ENCODE results near the gene ZBTB24. TPM values are rescaled to one million over a fixed set of nuclear protein-coding genes. Genes with fewer than 3 reads are reported as not detected.
A peak's percentile ranks its signal among the peaks of the same experiment; 100 is the strongest.

ZBTB24 gene
- total and polyA plus RNA-seq, 2 donors (not counting 1 experiment from before 2014, with no cell fraction given) = 4.4 to 8.6 TPM

DNA sequence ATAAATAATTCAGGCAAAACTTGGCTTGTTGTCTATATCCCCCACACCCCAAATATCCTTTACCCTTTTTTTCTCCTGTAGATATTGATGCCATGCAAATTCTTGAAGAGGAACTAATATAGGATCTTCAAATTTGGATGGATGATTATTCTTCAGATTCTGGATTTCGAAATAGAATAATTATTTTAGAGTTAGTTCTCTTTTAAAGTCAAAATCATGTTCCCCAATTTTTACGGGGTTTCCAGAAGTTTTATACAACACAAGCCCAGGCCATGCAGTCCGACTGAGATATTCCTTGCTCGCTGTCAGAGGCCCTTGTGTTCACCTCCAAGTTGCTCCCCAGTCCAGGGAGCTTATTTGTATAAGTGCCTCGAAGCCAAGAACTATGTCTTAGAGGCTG lies 47.0 kb downstream of the ZBTB24 start:
- no peak overlapping the region for H3K9ac ChIP-seq (ENCODE audit: insufficient read depth, low read length)
- H3K4me2 ChIP-seq (ENCODE audit: extremely low read depth, insufficient read depth, low read length) = no peak overlapping the region
- H3K79me2 ChIP-seq (ENCODE audit: control insufficient read depth, insufficient read depth, low read length) = no peaks in the 10 kb centered on the region
- no peak for DNase-seq (ENCODE audit: low read depth in 2 of 2)
- H4K20me1 ChIP-seq (ENCODE audit: control insufficient read depth, extremely low read depth, insufficient read depth, low read length) = no peaks in the 10 kb centered on the region
- no peak overlapping the region for H3K4me3 ChIP-seq (replicated peaks in 1 of 4; ENCODE audit: control extremely low read depth in 1 of 4, insufficient read depth in 1 of 4, low read depth in 3 of 4, low read length in 4 of 4)
- no peak overlapping the region for H2AFZ ChIP-seq (ENCODE audit: low read length)
- no peaks in the 10 kb centered on the region for H3K36me3 ChIP-seq (ENCODE audit: control insufficient read depth, insufficient read depth, low read length)
- no peaks in the 10 kb centered on the region for H3K27me3 ChIP-seq (ENCODE audit: control insufficient read depth, insufficient read depth, low read length)
- no peaks in the 10 kb centered on the region for H3K9me3 ChIP-seq (ENCODE audit: control insufficient read depth, insufficient read depth, low read depth, low read length)
- no peak overlapping the region for H3K27ac ChIP-seq (ENCODE audit: insufficient read depth, low read length)
- H3K4me1 ChIP-seq (ENCODE audit: control insufficient read depth, extremely low read depth, insufficient read depth, low read length) = no peaks in the 10 kb centered on the region
- TF ChIP-seq, protein P1, sequence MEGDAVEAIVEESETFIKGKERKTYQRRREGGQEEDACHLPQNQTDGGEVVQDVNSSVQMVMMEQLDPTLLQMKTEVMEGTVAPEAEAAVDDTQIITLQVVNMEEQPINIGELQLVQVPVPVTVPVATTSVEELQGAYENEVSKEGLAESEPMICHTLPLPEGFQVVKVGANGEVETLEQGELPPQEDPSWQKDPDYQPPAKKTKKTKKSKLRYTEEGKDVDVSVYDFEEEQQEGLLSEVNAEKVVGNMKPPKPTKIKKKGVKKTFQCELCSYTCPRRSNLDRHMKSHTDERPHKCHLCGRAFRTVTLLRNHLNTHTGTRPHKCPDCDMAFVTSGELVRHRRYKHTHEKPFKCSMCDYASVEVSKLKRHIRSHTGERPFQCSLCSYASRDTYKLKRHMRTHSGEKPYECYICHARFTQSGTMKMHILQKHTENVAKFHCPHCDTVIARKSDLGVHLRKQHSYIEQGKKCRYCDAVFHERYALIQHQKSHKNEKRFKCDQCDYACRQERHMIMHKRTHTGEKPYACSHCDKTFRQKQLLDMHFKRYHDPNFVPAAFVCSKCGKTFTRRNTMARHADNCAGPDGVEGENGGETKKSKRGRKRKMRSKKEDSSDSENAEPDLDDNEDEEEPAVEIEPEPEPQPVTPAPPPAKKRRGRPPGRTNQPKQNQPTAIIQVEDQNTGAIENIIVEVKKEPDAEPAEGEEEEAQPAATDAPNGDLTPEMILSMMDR (conservative IDR thresholded peaks at IDR 0.05 in 1 of 2, IDR thresholded peaks at IDR 0.05 in 1 of 2; ENCODE audit: low read depth in 1 of 2, low read length in 2 of 2) = no peak
- TF ChIP-seq EZH2 (IDR thresholded peaks at IDR 0.05; ENCODE audit: low read length, missing control alignments) = no peak

DNA sequence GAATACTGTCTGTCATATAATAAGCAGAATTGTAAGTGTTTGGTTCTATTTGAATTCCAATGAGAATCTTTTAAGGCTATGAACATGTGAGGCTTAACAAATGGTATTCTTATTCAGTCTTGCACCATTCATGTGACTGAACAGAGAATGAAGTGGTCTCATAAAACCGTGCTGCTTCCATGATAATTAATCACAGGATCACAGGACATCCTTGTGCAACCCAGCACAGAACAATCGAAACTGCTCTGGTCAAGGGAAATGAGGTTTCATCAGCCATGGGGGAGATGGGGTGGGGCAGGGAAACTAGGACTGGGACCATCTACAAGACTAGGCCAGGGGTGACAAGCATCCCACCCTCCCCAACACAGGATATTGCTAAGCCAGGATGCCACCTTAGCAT lies 48.6 kb downstream of the ZBTB24 start:
- Histone ChIP-seq H3K27ac (ENCODE audit: insufficient read depth, low read length) (no peak overlapping the region), H3K9ac (ENCODE audit: insufficient read depth, low read length) (no peak overlapping the region), H3K27me3 (ENCODE audit: control insufficient read depth, insufficient read depth, low read length) (no peaks in the 10 kb centered on the region), H3K9me3 (ENCODE audit: control insufficient read depth, insufficient read depth, low read depth, low read length) (no peaks in the 10 kb centered on the region), H4K20me1 (ENCODE audit: control insufficient read depth, extremely low read depth, insufficient read depth, low read length) (no peaks in the 10 kb centered on the region), H3K79me2 (ENCODE audit: control insufficient read depth, insufficient read depth, low read length) (no peaks in the 10 kb centered on the region), H2AFZ (ENCODE audit: low read length) (no peak overlapping the region), H3K36me3 (ENCODE audit: control insufficient read depth, insufficient read depth, low read length) (no peaks in the 10 kb centered on the region), H3K4me1 (ENCODE audit: control insufficient read depth, extremely low read depth, insufficient read depth, low read length) (no peaks in the 10 kb centered on the region), H3K4me3 (replicated peaks in 1 of 4; ENCODE audit: control extremely low read depth in 1 of 4, insufficient read depth in 1 of 4, low read depth in 3 of 4, low read length in 4 of 4) (no peak overlapping the region), H3K4me2 (ENCODE audit: extremely low read depth, insufficient read depth, low read length) (no peak overlapping the region)
- TF ChIP-seq, protein P1 (conservative IDR thresholded peaks at IDR 0.05 in 1 of 2, IDR thresholded peaks at IDR 0.05 in 1 of 2; ENCODE audit: low read depth in 1 of 2, low read length in 2 of 2) = no peak
- no peak for TF ChIP-seq EZH2 (IDR thresholded peaks at IDR 0.05; ENCODE audit: low read length, missing control alignments)
- peak in 1 of 2 donors; percentile 22 for DNase-seq (ENCODE audit: low read depth in 2 of 2)

DNA sequence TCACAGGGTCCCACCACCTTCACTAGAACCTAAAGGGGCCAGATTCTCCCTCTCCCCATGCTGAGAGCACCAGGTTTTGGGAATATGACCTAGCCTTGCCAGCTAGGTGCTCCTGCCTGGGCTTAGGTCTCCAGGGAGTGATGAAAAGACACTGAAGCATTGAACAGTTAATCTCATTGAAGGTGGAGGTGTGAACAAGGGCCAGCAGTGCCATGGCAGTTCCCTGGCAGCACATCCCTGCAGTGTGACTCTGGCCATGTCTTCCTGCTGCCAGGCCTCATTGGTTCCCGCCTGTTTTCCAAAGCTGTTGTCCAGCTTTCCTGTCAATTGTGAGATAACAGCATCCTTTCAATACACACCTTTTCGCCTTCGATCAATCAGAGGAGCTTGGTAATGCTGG lies 53.5 kb downstream of the ZBTB24 start:
- Histone ChIP-seq H2AFZ (ENCODE audit: low read length) (no peak overlapping the region), H3K27me3 (ENCODE audit: control insufficient read depth, insufficient read depth, low read length) (no peaks in the 10 kb centered on the region), H3K9ac (ENCODE audit: insufficient read depth, low read length) (no peak overlapping the region), H3K4me3 (replicated peaks in 1 of 4; ENCODE audit: control extremely low read depth in 1 of 4, insufficient read depth in 1 of 4, low read depth in 3 of 4, low read length in 4 of 4) (no peak overlapping the region), H3K4me2 (ENCODE audit: extremely low read depth, insufficient read depth, low read length) (no peak overlapping the region), H4K20me1 (ENCODE audit: control insufficient read depth, extremely low read depth, insufficient read depth, low read length) (no peaks in the 10 kb centered on the region), H3K79me2 (ENCODE audit: control insufficient read depth, insufficient read depth, low read length) (no peaks in the 10 kb centered on the region), H3K36me3 (ENCODE audit: control insufficient read depth, insufficient read depth, low read length) (no peaks in the 10 kb centered on the region), H3K27ac (ENCODE audit: insufficient read depth, low read length) (no peak overlapping the region), H3K4me1 (ENCODE audit: control insufficient read depth, extremely low read depth, insufficient read depth, low read length) (no peaks in the 10 kb centered on the region), H3K9me3 (ENCODE audit: control insufficient read depth, insufficient read depth, low read depth, low read length) (no peaks in the 10 kb centered on the region)
- TF ChIP-seq, protein P1 (conservative IDR thresholded peaks at IDR 0.05 in 1 of 2, IDR thresholded peaks at IDR 0.05 in 1 of 2; ENCODE audit: low read depth in 1 of 2, low read length in 2 of 2) = no peak
- no peak for TF ChIP-seq EZH2 (IDR thresholded peaks at IDR 0.05; ENCODE audit: low read length, missing control alignments)
- no peak for DNase-seq (ENCODE audit: low read depth in 2 of 2)
